Sigmoid colon (tissue), 3 donors: Measurements from ENCODE around the gene ZNF503.

Experiments used
- POLR2A ChIP-seq, 2 donors: fragments of 450-650 bp; IDR thresholded peaks; one replicate each; pipeline ENCODE4 v1.6.1; 2016; ENCODE audit warnings: antibody characterized with exemption in 2 of 2, mild to moderate bottlenecking in 2 of 2, moderate library complexity in 2 of 2
- TF ChIP-seq, protein P1 (sequence below), 4 experiments: fragments of 450-650 bp in 3 of 4; fragments of 200-600 bp in 1 of 4; IDR thresholded peaks; one replicate each; pipeline ENCODE4 v1.5.1; 2016 to 2019; ENCODE audit warnings: antibody characterized with exemption in 4 of 4, mild to moderate bottlenecking in 3 of 4, moderate library complexity in 2 of 4

DNA sequence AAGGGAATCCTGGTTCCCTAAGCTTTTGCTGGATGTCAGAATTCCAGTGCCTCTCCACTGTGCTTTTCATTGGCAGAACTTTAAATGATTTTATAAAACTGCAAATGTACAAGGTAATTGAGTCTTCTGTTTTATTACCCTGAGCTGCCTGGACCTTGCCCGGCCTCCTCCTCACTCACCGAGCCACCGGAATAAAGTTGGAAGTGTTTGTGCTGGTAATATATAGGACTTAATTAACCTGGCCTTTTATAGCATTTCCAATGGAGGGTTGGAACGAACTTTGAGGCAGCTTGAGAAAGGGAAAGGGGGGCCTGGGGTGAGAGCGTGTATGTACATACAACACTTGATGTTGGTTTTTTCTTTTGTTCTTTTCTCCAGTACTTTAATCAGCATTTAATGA lies 43.4 kb downstream of the ZNF503 start:
- TF ChIP-seq, protein P1, sequence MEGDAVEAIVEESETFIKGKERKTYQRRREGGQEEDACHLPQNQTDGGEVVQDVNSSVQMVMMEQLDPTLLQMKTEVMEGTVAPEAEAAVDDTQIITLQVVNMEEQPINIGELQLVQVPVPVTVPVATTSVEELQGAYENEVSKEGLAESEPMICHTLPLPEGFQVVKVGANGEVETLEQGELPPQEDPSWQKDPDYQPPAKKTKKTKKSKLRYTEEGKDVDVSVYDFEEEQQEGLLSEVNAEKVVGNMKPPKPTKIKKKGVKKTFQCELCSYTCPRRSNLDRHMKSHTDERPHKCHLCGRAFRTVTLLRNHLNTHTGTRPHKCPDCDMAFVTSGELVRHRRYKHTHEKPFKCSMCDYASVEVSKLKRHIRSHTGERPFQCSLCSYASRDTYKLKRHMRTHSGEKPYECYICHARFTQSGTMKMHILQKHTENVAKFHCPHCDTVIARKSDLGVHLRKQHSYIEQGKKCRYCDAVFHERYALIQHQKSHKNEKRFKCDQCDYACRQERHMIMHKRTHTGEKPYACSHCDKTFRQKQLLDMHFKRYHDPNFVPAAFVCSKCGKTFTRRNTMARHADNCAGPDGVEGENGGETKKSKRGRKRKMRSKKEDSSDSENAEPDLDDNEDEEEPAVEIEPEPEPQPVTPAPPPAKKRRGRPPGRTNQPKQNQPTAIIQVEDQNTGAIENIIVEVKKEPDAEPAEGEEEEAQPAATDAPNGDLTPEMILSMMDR (IDR thresholded peaks at IDR 0.05) = no peak
- TF ChIP-seq POLR2A (IDR thresholded peaks at IDR 0.05) = no peak
